ENCODE results near the gene DBN1.

DNA sequence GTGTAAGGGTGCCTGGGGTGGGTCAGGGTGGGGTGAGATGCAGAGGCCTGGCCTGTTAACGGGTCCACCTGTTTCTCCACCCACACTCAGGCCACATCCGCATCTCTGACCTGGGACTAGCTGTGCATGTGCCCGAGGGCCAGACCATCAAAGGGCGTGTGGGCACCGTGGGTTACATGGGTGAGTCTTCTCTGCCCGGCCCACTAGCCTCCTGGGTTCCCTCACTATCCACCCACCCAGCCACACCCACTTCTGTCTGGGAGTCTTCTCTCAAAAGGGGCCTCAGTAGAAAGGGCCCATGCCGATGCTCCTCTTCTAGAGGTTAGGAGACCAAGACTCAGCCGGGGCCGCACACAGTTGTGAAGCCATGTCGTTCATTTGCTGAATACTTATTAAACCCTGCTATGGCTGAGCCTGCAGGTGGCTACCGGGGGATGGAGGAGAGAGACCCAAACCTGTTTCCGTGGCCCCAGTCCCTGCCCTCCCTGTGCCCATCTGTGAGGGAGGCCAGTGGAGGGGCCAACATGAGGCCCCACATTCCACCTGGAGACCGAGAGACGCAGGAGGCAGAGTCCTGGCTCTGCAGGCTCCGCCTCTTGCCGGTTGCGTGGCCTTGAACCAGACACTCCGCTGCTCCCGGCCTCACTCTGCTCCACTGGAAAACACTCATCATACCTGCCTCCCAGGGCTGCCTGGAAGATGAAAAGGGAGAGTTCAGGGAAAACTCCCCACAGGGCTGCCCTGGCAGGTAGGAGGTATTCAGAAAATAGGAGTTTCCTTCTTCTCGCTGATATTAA lies 38.3 kb downstream of the DBN1 start:
- TF ChIP-seq, protein P1, sequence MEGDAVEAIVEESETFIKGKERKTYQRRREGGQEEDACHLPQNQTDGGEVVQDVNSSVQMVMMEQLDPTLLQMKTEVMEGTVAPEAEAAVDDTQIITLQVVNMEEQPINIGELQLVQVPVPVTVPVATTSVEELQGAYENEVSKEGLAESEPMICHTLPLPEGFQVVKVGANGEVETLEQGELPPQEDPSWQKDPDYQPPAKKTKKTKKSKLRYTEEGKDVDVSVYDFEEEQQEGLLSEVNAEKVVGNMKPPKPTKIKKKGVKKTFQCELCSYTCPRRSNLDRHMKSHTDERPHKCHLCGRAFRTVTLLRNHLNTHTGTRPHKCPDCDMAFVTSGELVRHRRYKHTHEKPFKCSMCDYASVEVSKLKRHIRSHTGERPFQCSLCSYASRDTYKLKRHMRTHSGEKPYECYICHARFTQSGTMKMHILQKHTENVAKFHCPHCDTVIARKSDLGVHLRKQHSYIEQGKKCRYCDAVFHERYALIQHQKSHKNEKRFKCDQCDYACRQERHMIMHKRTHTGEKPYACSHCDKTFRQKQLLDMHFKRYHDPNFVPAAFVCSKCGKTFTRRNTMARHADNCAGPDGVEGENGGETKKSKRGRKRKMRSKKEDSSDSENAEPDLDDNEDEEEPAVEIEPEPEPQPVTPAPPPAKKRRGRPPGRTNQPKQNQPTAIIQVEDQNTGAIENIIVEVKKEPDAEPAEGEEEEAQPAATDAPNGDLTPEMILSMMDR (IDR thresholded peaks at IDR 0.05) = no peak
- TF ChIP-seq POLR2A (IDR thresholded peaks at IDR 0.05) = no peak

Measured in ovary (tissue), 3 donors.